ENCODE measurements around the gene KCNMB4.

KCNMB4 gene

GRCh38 chr12:70372881-70373280 lies 6.8 kb downstream of the KCNMB4 start:
- H2BK120ac ChIP-seq (ENCODE audit: insufficient read depth, low read length, poor library complexity), result no peak overlapping the region
- no peaks in the 10 kb centered on the region for H3K79me2 ChIP-seq (ENCODE audit: control insufficient read depth, insufficient read depth, low read length, poor library complexity)
- H2AK5ac ChIP-seq (ENCODE audit: low read length), result no peak overlapping the region
- no peak overlapping the region for H4K8ac ChIP-seq (ENCODE audit: low read depth, low read length)
- peak overlapping the region; percentile 32 for H4K12ac ChIP-seq (ENCODE audit: low read depth, low read length)
- no peak overlapping the region for H2BK12ac ChIP-seq (ENCODE audit: low read length)
- H4K91ac ChIP-seq (ENCODE audit: low read depth, low read length), result no peak overlapping the region
- no peaks in the 10 kb centered on the region for H3K36me3 ChIP-seq (ENCODE audit: control insufficient read depth in 1 of 2, insufficient read depth in 2 of 2, low read length in 2 of 2)
- H3K4ac ChIP-seq (ENCODE audit: low read depth, low read length), result no peak overlapping the region
- H3K9ac ChIP-seq (ENCODE audit: low read length), result no peak overlapping the region
- no peaks in the 10 kb centered on the region for H3K4me1 ChIP-seq (ENCODE audit: control insufficient read depth in 1 of 2, insufficient read depth in 2 of 2, low read length in 2 of 2)
- no CpG with 5 or more reads among the region's 3 CpGs for WGBS (ENCODE audit: extremely low coverage, insufficient coverage, insufficient read length)
- H3K18ac ChIP-seq (ENCODE audit: low read length), result no peak overlapping the region
- no peak overlapping the region for H2BK5ac ChIP-seq (ENCODE audit: low read depth, low read length, poor library complexity)
- H3K4me2 ChIP-seq (ENCODE audit: low read length), result no peak overlapping the region
- no peak overlapping the region for H3K14ac ChIP-seq (ENCODE audit: low read length)
- H3K4me3 ChIP-seq (ENCODE audit: low read depth, low read length), result no peak overlapping the region
- no peaks in the 10 kb centered on the region for H3K9me3 ChIP-seq (ENCODE audit: insufficient read depth, low read depth, low read length)
- H3K27me3 ChIP-seq (ENCODE audit: insufficient read depth, low read length), result no peaks in the 10 kb centered on the region
- no peak overlapping the region for H3K27ac ChIP-seq (ENCODE audit: low read depth, low read length)
- no peak for DNase-seq
- H2AFZ ChIP-seq (ENCODE audit: insufficient read depth, low read length, poor library complexity), result no peak overlapping the region
- no peaks in the 10 kb centered on the region for H3K79me1 ChIP-seq (ENCODE audit: low read length)
- H3K23ac ChIP-seq (ENCODE audit: low read length), result no peak overlapping the region

GRCh38 chr12:70379846-70380245 lies 13.8 kb downstream of the KCNMB4 start:
- Histone ChIP-seq H2BK5ac (ENCODE audit: low read depth, low read length, poor library complexity) (no peak overlapping the region), H4K8ac (ENCODE audit: low read depth, low read length) (no peak overlapping the region), H3K27ac (ENCODE audit: low read depth, low read length) (no peak overlapping the region), H3K36me3 (ENCODE audit: control insufficient read depth in 1 of 2, insufficient read depth in 2 of 2, low read length in 2 of 2) (no peaks in the 10 kb centered on the region), H3K27me3 (ENCODE audit: insufficient read depth, low read length) (no peaks in the 10 kb centered on the region), H3K9ac (ENCODE audit: low read length) (no peak overlapping the region), H2AFZ (ENCODE audit: insufficient read depth, low read length, poor library complexity) (no peak overlapping the region), H3K4ac (ENCODE audit: low read depth, low read length) (no peak overlapping the region), H4K91ac (ENCODE audit: low read depth, low read length) (no peak overlapping the region), H4K12ac (ENCODE audit: low read depth, low read length) (no peak overlapping the region), H3K4me3 (ENCODE audit: low read depth, low read length) (no peak overlapping the region), H2BK120ac (ENCODE audit: insufficient read depth, low read length, poor library complexity) (no peak overlapping the region), H3K4me1 (ENCODE audit: control insufficient read depth in 1 of 2, insufficient read depth in 2 of 2, low read length in 2 of 2) (no peaks in the 10 kb centered on the region), H3K79me2 (ENCODE audit: control insufficient read depth, insufficient read depth, low read length, poor library complexity) (no peaks in the 10 kb centered on the region), H3K23ac (ENCODE audit: low read length) (no peak overlapping the region), H2AK5ac (ENCODE audit: low read length) (no peak overlapping the region), H3K79me1 (ENCODE audit: low read length) (no peaks in the 10 kb centered on the region), H3K4me2 (ENCODE audit: low read length) (no peak overlapping the region), H3K9me3 (ENCODE audit: insufficient read depth, low read depth, low read length) (no peaks in the 10 kb centered on the region), H2BK12ac (ENCODE audit: low read length) (no peak overlapping the region), H3K18ac (ENCODE audit: low read length) (no peak overlapping the region), H3K14ac (ENCODE audit: low read length) (no peak overlapping the region)
- WGBS (ENCODE audit: extremely low coverage, insufficient coverage, insufficient read length), result no CpG with 5 or more reads among the region's 1 CpG
- DNase-seq, result no peak

- no peak overlapping the region for H3K9ac ChIP-seq (ENCODE audit: low read length)
Measured at GRCh38 chr12:70383484-70383883, 17.4 kb downstream of the KCNMB4 start.

GRCh38 chr12:70383886-70384285 lies 17.8 kb downstream of the KCNMB4 start:
- DNase-seq, result no peak
- H4K12ac ChIP-seq (ENCODE audit: low read depth, low read length), result no peak overlapping the region
- H3K27me3 ChIP-seq (ENCODE audit: insufficient read depth, low read length), result no peaks in the 10 kb centered on the region
- H2BK5ac ChIP-seq (ENCODE audit: low read depth, low read length, poor library complexity), result no peak overlapping the region
- H3K79me1 ChIP-seq (ENCODE audit: low read length), result no peaks in the 10 kb centered on the region
- H4K91ac ChIP-seq (ENCODE audit: low read depth, low read length), result no peak overlapping the region
- no peak overlapping the region for H3K9ac ChIP-seq (ENCODE audit: low read length)
- no peak overlapping the region for H3K18ac ChIP-seq (ENCODE audit: low read length)
- H3K79me2 ChIP-seq (ENCODE audit: control insufficient read depth, insufficient read depth, low read length, poor library complexity), result no peaks in the 10 kb centered on the region
- no peak overlapping the region for H2BK12ac ChIP-seq (ENCODE audit: low read length)
- H3K4ac ChIP-seq (ENCODE audit: low read depth, low read length), result no peak overlapping the region
- H4K8ac ChIP-seq (ENCODE audit: low read depth, low read length), result no peak overlapping the region
- no peak overlapping the region for H3K23ac ChIP-seq (ENCODE audit: low read length)
- H3K4me2 ChIP-seq (ENCODE audit: low read length), result no peak overlapping the region
- no CpG with 5 or more reads among the region's 3 CpGs for WGBS (ENCODE audit: extremely low coverage, insufficient coverage, insufficient read length)
- no peak overlapping the region for H2BK120ac ChIP-seq (ENCODE audit: insufficient read depth, low read length, poor library complexity)
- no peaks in the 10 kb centered on the region for H3K36me3 ChIP-seq (ENCODE audit: control insufficient read depth in 1 of 2, insufficient read depth in 2 of 2, low read length in 2 of 2)
- no peak overlapping the region for H3K14ac ChIP-seq (ENCODE audit: low read length)
- no peak overlapping the region for H2AK5ac ChIP-seq (ENCODE audit: low read length)
- peak overlapping the region; percentile 43 for H3K27ac ChIP-seq (ENCODE audit: low read depth, low read length)
- H3K4me3 ChIP-seq (ENCODE audit: low read depth, low read length), result no peak overlapping the region
- no peak overlapping the region for H2AFZ ChIP-seq (ENCODE audit: insufficient read depth, low read length, poor library complexity)
- H3K9me3 ChIP-seq (ENCODE audit: insufficient read depth, low read depth, low read length), result no peaks in the 10 kb centered on the region
- H3K4me1 ChIP-seq (ENCODE audit: control insufficient read depth in 1 of 2, insufficient read depth in 2 of 2, low read length in 2 of 2), result no peaks in the 10 kb centered on the region

More at GRCh38 chr12:70383484-70383883, 17.4 kb downstream of the KCNMB4 start:
- H3K4me3 ChIP-seq (ENCODE audit: low read depth, low read length), result no peak overlapping the region
- H3K79me1 ChIP-seq (ENCODE audit: low read length), result no peaks in the 10 kb centered on the region
- no peak overlapping the region for H3K23ac ChIP-seq (ENCODE audit: low read length)
- no peaks in the 10 kb centered on the region for H3K9me3 ChIP-seq (ENCODE audit: insufficient read depth, low read depth, low read length)
- H3K4me2 ChIP-seq (ENCODE audit: low read length), result no peak overlapping the region
- no peak overlapping the region for H2BK120ac ChIP-seq (ENCODE audit: insufficient read depth, low read length, poor library complexity)
- H4K8ac ChIP-seq (ENCODE audit: low read depth, low read length), result no peak overlapping the region
- H3K36me3 ChIP-seq (ENCODE audit: control insufficient read depth in 1 of 2, insufficient read depth in 2 of 2, low read length in 2 of 2), result no peaks in the 10 kb centered on the region
- WGBS (ENCODE audit: extremely low coverage, insufficient coverage, insufficient read length), result no CpG with 5 or more reads among the region's 4 CpGs
- no peak overlapping the region for H3K14ac ChIP-seq (ENCODE audit: low read length)
- H4K91ac ChIP-seq (ENCODE audit: low read depth, low read length), result no peak overlapping the region
- H3K27ac ChIP-seq (ENCODE audit: low read depth, low read length), result peak overlapping the region; percentile 43
- H4K12ac ChIP-seq (ENCODE audit: low read depth, low read length), result no peak overlapping the region
- no peak overlapping the region for H3K18ac ChIP-seq (ENCODE audit: low read length)
- H2BK5ac ChIP-seq (ENCODE audit: low read depth, low read length, poor library complexity), result no peak overlapping the region
- no peak overlapping the region for H2AK5ac ChIP-seq (ENCODE audit: low read length)
- H3K4me1 ChIP-seq (ENCODE audit: control insufficient read depth in 1 of 2, insufficient read depth in 2 of 2, low read length in 2 of 2), result no peaks in the 10 kb centered on the region
- no peaks in the 10 kb centered on the region for H3K79me2 ChIP-seq (ENCODE audit: control insufficient read depth, insufficient read depth, low read length, poor library complexity)
- no peak overlapping the region for H3K4ac ChIP-seq (ENCODE audit: low read depth, low read length)
- H2AFZ ChIP-seq (ENCODE audit: insufficient read depth, low read length, poor library complexity), result no peak overlapping the region
- DNase-seq, result peak; percentile 24 to 63
- no peaks in the 10 kb centered on the region for H3K27me3 ChIP-seq (ENCODE audit: insufficient read depth, low read length)
- no peak overlapping the region for H2BK12ac ChIP-seq (ENCODE audit: low read length)
